ENCODE measurements around the gene PRCP.

GRCh38 chr11:82796998-82797961 lies 103.0 kb downstream of the PRCP start:
- TF ChIP-seq, protein P1, sequence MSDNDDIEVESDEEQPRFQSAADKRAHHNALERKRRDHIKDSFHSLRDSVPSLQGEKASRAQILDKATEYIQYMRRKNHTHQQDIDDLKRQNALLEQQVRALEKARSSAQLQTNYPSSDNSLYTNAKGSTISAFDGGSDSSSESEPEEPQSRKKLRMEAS (IDR thresholded peaks at IDR 0.05; ENCODE audit: insufficient read depth, insufficient read length) = no peak
- TF ChIP-seq, protein P2, sequence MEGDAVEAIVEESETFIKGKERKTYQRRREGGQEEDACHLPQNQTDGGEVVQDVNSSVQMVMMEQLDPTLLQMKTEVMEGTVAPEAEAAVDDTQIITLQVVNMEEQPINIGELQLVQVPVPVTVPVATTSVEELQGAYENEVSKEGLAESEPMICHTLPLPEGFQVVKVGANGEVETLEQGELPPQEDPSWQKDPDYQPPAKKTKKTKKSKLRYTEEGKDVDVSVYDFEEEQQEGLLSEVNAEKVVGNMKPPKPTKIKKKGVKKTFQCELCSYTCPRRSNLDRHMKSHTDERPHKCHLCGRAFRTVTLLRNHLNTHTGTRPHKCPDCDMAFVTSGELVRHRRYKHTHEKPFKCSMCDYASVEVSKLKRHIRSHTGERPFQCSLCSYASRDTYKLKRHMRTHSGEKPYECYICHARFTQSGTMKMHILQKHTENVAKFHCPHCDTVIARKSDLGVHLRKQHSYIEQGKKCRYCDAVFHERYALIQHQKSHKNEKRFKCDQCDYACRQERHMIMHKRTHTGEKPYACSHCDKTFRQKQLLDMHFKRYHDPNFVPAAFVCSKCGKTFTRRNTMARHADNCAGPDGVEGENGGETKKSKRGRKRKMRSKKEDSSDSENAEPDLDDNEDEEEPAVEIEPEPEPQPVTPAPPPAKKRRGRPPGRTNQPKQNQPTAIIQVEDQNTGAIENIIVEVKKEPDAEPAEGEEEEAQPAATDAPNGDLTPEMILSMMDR (IDR thresholded peaks at IDR 0.05; ENCODE audit: extremely low read depth in 1 of 2, insufficient read depth in 1 of 2, low read depth in 1 of 2, low read length in 2 of 2) = no peak
- TF ChIP-seq POLR2AphosphoS5 (IDR thresholded peaks at IDR 0.05; ENCODE audit: insufficient read depth, low read depth, low read length) (no peak), POLR2A (IDR thresholded peaks at IDR 0.05; ENCODE audit: low read depth, low read length) (no peak), EZH2 (IDR thresholded peaks at IDR 0.05; ENCODE audit: borderline replicate concordance, low read depth, low read length, severe bottlenecking) (no peak), MYC (IDR thresholded peaks at IDR 0.05; ENCODE audit: low read depth, low read length) (no peak)

Data from endothelial cell of umbilical vein (primary cell).